Thyroid gland (tissue), 4 donors: Measurements from ENCODE around the gene STRIT1. TPM values are rescaled to one million over a fixed set of nuclear protein-coding genes. Genes with fewer than 3 reads are reported as not detected.

Experiments used
- DNase-seq, 2 donors: peaks; one replicate each; pipeline ENCODE4 v3.0.0-alpha.2; 2019
- H3K27ac ChIP-seq, 3 donors: fragments of 200-600 bp; sonication (generic); 1 replicate in 2 of 3; 2 replicates in 1 of 3; pipeline ENCODE4 v1.5.1; 2016 to 2019; ENCODE audit warnings: mild to moderate bottlenecking in 1 of 3, moderate library complexity in 1 of 3
- H3K27me3 ChIP-seq: fragments of 200-600 bp; sonication (generic); one replicate; pipeline ENCODE4 v1.5.1; 2019
- H3K36me3 ChIP-seq, 2 donors: fragments of 200-600 bp; sonication (generic); one replicate each; pipeline ENCODE4 v1.5.1; 2016 to 2019
- H3K4me1 ChIP-seq, 2 donors: fragments of 200-600 bp; sonication (generic); one replicate each; pipeline ENCODE4 v1.5.1; 2017 to 2019
- H3K4me3 ChIP-seq, 3 donors: fragments of 200-600 bp; sonication (generic); replicated peaks in 1 of 3; 1 replicate in 2 of 3; 2 replicates in 1 of 3; pipeline ENCODE4 v1.5.1; 2016; ENCODE audit warnings: mild to moderate bottlenecking in 1 of 3
- H3K9me3 ChIP-seq: fragments of 200-600 bp; sonication (generic); one replicate; pipeline ENCODE4 v1.5.1; 2017
- POLR2A ChIP-seq, 2 donors: fragments of 450-650 bp; IDR thresholded peaks; one replicate each; pipeline ENCODE4 v1.6.1; 2017; ENCODE audit warnings: antibody characterized with exemption in 2 of 2, mild to moderate bottlenecking in 2 of 2, moderate library complexity in 1 of 2
- WGBS, 2 donors: methylation state at CpG; one replicate each; pipeline ENCODE4 v1.1.5; 2017; 5-methylcytosine and 5-hydroxymethylcytosine counted together
- intact Hi-C: fragments of 100-400 bp; cut with DNase I; formaldehyde crosslinking; loops from one replicate; pipeline ENCODE4 v1.15.1; 2023
- total RNA-seq, 4 donors: library from RNA; depleted of rRNA; stranded (reverse); fragments of >200 nt; gene quantifications; one replicate each; pipeline ENCODE4 v1.2.3, GENCODE V29; 2016
- TF ChIP-seq, protein P1 (sequence below), 6 experiments: fragments of 200-600 bp in 3 of 6; fragments of 450-650 bp in 3 of 6; sonication (generic) in 3 of 6; IDR thresholded peaks; one replicate each; pipeline ENCODE4 v1.5.1; 2016 to 2019; ENCODE audit warnings: antibody characterized with exemption in 6 of 6, mild to moderate bottlenecking in 2 of 6, inconsistent platforms in 1 of 6, moderate library complexity in 1 of 6

STRIT1 gene
- total RNA-seq, 4 donors from 2014 or later, result not detected

DNA sequence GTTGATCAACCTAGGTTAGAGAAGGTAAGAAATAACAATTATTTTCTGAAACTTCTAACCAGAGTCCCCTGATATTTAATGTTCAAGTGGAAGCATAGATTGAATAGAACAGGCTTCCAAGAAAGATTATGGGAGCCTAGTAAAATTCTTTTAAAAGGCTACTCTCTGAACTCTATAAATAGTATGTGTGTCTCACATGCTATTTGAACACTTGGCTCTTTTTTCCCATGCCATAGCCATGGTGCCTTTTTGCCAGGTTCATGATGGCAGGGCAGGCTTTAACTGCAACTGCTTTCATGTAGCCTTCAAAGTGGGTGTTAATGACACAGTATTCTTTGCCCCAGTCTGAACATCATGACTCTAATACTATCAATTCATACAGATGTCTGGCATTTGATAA lies 22.9 kb upstream of the STRIT1 start:
- Histone ChIP-seq H3K9me3 (no peaks in the 10 kb centered on the region), H3K27ac (no peak overlapping the region), H3K27me3 (no peaks in the 10 kb centered on the region), H3K4me1 (no peaks in the 10 kb centered on the region), H3K4me3 (no peak overlapping the region), H3K36me3 (no peaks in the 10 kb centered on the region)
- no peak for TF ChIP-seq POLR2A (IDR thresholded peaks at IDR 0.05)
- TF ChIP-seq, protein P1, sequence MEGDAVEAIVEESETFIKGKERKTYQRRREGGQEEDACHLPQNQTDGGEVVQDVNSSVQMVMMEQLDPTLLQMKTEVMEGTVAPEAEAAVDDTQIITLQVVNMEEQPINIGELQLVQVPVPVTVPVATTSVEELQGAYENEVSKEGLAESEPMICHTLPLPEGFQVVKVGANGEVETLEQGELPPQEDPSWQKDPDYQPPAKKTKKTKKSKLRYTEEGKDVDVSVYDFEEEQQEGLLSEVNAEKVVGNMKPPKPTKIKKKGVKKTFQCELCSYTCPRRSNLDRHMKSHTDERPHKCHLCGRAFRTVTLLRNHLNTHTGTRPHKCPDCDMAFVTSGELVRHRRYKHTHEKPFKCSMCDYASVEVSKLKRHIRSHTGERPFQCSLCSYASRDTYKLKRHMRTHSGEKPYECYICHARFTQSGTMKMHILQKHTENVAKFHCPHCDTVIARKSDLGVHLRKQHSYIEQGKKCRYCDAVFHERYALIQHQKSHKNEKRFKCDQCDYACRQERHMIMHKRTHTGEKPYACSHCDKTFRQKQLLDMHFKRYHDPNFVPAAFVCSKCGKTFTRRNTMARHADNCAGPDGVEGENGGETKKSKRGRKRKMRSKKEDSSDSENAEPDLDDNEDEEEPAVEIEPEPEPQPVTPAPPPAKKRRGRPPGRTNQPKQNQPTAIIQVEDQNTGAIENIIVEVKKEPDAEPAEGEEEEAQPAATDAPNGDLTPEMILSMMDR (IDR thresholded peaks at IDR 0.05), result no peak
- no peak for DNase-seq
- intact Hi-C loops, result no loop called here

DNA sequence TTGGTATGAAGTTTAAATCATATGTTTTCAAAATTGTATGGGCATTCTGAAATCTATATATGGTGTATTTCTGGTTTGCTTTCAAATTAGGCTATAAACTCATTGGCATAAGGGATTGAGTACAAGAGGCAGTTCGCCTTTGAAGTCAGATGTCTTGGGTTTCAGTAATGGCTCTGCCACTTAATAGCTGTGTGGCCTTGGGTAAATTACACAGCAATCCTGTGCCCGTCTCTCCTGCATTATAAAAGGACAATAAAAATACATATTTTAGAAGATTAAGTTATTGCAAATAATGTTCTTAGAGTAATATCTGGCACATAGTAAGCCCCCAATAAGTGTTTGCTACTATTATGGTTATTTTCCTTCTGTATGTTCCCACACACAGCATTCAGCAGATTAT lies 20.4 kb upstream of the STRIT1 start:
- DNase-seq, result no peak
- no peak for TF ChIP-seq POLR2A (IDR thresholded peaks at IDR 0.05)
- TF ChIP-seq, protein P1 (IDR thresholded peaks at IDR 0.05), result no peak
- Histone ChIP-seq H3K4me1 (no peaks in the 10 kb centered on the region), H3K27me3 (no peaks in the 10 kb centered on the region), H3K9me3 (no peaks in the 10 kb centered on the region), H3K36me3 (no peaks in the 10 kb centered on the region), H3K27ac (no peak overlapping the region), H3K4me3 (no peak overlapping the region)
- intact Hi-C loops, result no loop called here
- WGBS, 2 donors, result 94 to 95% methylated on average over 2 of the region's 2 CpGs

DNA sequence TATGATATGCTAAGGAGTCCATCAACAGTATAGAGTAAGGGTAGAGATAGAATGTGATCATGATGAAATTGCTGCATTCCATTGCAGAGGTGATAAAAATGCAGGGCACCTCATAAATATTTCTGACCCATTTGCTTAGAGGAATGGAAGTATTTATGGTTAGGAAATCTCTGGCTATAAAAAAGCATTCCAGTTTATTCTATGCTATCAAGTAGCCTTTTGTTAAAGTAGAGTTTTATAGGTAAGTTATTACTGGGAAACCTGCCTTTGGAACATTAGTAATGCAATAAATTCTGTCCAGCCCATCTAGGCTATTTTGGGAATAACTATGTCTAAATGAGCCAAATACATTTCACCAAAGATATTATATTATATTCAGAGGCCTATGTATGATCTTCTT lies 19.8 kb upstream of the STRIT1 start:
- Histone ChIP-seq H3K4me3 (no peak overlapping the region), H3K27ac (no peak overlapping the region), H3K36me3 (no peaks in the 10 kb centered on the region), H3K9me3 (no peaks in the 10 kb centered on the region), H3K27me3 (no peaks in the 10 kb centered on the region), H3K4me1 (no peaks in the 10 kb centered on the region)
- TF ChIP-seq, protein P1 (IDR thresholded peaks at IDR 0.05), result no peak
- TF ChIP-seq POLR2A (IDR thresholded peaks at IDR 0.05), result no peak
- intact Hi-C loops, result no loop called here
- no peak for DNase-seq

DNA sequence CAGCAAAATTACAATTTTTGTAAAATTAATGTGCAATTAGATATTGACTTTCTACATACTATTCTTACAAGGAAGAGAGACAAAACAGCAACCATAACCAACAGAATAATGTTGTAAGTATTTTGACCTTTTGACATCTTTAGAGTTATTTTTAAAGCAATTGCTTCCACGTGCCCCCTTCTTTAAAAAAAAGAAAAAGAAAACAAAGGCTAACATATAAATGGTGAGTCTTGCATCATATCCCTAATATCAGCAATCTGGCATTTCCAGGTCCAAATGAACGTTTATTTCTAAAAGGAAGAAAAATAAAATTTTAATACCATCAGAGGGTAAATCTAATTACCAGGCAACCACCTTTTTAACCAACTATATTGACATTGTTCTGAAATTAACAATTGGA lies 19.3 kb upstream of the STRIT1 start:
- TF ChIP-seq, protein P1 (IDR thresholded peaks at IDR 0.05), result no peak
- no peak for TF ChIP-seq POLR2A (IDR thresholded peaks at IDR 0.05)
- DNase-seq, result no peak
- Histone ChIP-seq H3K27ac (no peak overlapping the region), H3K9me3 (no peaks in the 10 kb centered on the region), H3K4me3 (no peak overlapping the region), H3K36me3 (no peaks in the 10 kb centered on the region), H3K27me3 (no peaks in the 10 kb centered on the region), H3K4me1 (no peaks in the 10 kb centered on the region)
- intact Hi-C loops, result no loop called here
- WGBS, 2 donors, result 59 to 62% methylated on average over 2 of the region's 2 CpGs

DNA sequence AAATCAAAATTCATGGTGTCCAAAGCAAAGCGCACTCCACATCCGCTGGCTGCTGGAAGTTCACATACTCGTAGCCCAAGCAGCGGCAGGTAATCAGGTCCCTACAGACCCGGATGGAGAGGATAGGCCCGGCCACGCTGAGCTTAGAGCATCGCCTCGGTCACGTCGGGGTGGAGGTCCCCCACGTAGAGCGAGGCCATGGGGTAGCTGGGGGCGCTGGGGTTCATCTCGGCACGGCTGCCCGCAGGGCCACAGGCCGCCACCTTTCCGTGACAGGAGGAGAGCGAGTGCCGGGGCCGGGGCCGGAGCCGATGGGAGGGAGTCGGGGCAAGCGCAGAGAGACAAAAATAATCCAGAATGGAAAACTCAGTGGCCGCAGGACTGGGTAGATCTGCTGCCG lies 16.1 kb upstream of the STRIT1 start:
- no peak overlapping the region for H3K4me3 ChIP-seq
- no peak for TF ChIP-seq POLR2A (IDR thresholded peaks at IDR 0.05)
- TF ChIP-seq, protein P1 (IDR thresholded peaks at IDR 0.05), result no peak
- no peak for DNase-seq
- H3K36me3 ChIP-seq, result no peaks in the 10 kb centered on the region
- no peaks in the 10 kb centered on the region for H3K27me3 ChIP-seq
- intact Hi-C loops, result no loop called here
- no peaks in the 10 kb centered on the region for H3K4me1 ChIP-seq
- no peak overlapping the region for H3K27ac ChIP-seq
- H3K9me3 ChIP-seq, result no peaks in the 10 kb centered on the region
- WGBS, 2 donors, result 80 to 96% methylated on average over 23 to 28 of the region's 28 CpGs
